Activated CD8-positive, alpha-beta memory T cell treated with anti-CD3 and anti-CD28 coated beads, Interleukin-2, amount 50 U/mL, for 24 hours (primary cell): Measurements from ENCODE around the gene GRHL1.
"Not testable (repeated sequence)": the region's sequence is repeated elsewhere in the genome, so short reads cannot be mapped to it uniquely, and the experiment has no call there.

Experiments used
- DNase-seq: peaks from one replicate; pipeline ENCODE4 v3.0.0-alpha.2; 2020; ENCODE audit errors: extremely low read depth

The GRHL1 gene

GRCh38 chr2:9951522-9952285, at the start of gene GRHL1:
Gene GRHL1, plus strand, starts transcription at chr2:9951693. Its CDS starts 141 bp downstream, at chr2:9951834.
- DNase-seq = peak; percentile 71

DNA sequence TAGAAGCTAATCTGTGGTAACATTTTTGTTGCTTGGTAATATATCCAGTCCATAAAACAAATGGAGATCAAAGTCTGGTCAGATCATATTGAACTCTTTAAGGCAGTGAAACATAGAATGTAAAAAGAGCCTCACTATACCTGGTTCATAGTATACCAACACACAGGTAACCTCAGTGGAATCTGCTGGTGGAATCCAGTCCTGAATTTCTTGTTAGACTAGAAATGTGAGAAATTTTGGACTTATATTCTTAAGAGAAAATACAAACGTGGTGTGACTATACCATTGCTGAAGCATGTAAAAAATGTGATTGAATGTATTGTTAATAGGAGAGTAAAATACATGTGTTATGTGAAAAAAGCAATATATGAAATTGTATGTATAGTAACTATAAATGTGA, 46.1 kb upstream of the GRHL1 start:
- no peak for DNase-seq

DNA sequence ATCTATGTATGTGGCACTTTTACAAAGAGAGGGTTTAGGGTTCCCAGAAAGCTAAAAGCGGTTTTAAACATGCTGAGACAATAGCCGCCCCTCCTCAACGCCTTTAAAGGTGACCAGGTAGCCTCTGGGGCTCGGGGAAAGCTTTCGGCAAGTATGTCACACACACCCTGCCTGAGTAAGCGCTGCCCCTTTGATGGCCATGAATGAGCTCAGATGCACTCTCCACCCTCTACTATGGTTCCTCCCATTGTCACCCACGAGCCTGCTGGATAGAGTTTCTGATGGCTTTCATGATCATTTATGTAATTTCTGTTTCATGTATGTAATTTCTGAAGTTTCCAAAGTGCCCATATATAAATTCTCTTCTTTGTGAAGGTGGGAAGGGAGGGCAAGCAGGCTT, 44.1 kb upstream of the GRHL1 start:
- no peak for DNase-seq

- DNase-seq = no peak
These were observed 42.9 kb upstream of the GRHL1 start for GRCh38 chr2:9908639-9909038.

DNA sequence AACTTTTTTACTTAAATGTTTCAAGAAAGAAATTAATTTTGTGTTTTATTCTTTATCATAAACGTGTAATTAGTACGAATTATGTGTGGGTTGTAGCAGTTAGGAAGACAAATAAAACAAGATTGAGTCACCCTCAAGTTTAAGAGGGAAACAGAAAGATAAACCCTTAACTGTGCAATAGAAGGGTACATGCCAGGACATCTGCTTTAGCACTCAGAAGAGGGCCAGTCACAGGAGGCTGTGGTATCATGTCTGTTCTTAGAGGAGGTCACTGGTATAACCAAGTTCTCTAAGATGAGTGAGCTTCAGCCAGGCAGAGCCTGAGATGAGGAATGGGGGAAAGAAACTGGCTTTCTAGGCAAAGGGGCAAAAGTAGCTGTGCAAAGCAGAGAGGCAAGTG, 42.4 kb upstream of the GRHL1 start:
- DNase-seq = no peak

GRCh38 chr2:9910699-9911098, 40.8 kb upstream of the GRHL1 start:
- no peak for DNase-seq

DNA sequence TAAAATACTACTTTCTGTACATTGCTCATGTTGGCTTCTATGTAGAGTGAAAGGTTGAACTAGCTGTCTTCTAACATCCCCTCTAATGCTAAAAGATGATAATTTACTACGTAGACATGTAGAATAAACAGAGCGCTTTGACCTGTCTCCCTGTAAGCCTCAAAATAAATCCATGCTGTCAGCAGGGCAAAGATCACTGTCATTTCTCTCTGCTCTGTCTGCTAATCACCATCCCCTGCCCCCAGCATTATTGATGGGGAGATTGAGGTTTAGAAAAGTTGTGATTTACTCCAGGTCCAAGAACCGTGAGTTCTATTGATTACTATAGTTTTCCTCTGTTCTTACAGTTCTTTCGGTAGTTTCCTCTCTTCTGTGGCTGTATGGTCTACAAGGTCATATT, 39.0 kb upstream of the GRHL1 start:
- DNase-seq = no peak

- peak; percentile 18 for DNase-seq
These were observed 37.0 kb upstream of the GRHL1 start for GRCh38 chr2:9914384-9915065.

DNA sequence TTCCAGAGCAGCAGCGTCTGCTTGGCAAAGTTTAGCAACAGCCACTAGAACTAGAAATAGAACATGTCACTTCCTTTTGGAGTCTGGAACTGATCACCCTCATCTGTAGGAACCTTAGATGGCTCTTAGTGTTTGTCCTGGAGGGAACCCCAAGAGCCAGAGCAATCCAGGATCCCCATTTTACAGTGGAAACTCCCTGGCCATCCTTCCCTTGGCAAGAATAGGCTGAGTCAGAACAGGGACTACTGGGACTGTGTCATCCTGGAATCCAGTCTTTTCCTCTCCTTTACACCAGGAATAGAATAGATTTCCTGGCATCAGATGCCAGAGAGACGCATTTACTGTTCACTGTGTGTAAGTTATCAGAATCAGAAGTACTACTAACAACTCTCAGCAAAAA, 33.2 kb upstream of the GRHL1 start:
- DNase-seq = no peak

DNA sequence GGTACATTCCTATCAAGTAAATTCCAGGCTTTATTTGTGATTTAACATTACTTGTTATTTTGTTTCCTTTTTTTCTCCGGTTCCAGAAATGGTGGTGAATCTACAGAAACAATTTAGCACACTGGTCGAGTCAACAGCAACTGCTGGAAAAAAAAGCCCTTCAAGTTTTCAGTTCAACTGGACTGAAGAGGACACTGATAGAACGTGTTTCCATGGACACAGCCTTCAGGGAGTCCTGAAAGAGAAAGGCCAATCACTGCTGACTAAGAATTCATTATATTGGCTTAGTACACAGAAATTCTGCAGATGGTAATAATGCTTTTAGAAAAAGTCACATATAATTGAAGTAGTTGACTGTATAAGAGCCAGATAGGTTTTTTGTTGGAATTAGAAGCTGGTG, 32.0 kb upstream of the GRHL1 start:
- no peak for DNase-seq

DNA sequence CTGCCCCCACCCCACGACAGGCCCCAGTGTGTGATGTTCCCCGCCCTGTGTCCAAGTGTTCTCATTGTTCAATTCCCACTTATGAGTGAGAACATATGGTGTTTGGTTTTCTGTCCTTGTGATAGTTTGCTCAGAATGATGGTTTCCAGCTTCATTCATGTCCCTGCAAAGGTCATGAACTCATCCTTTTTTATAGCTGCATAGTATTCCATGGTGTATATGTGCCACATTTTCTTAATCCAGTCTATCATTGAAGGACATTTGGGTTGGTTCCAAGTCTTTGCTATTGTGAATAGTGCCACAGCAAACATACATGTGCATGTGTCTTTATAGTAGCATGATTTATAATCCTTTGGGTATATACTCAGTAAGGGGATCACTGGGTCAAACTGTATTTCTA, 24.5 kb upstream of the GRHL1 start:
- not testable (repeated sequence) for DNase-seq

GRCh38 chr2:9937258-9937657, 14.2 kb upstream of the GRHL1 start:
- no peak for DNase-seq

DNA sequence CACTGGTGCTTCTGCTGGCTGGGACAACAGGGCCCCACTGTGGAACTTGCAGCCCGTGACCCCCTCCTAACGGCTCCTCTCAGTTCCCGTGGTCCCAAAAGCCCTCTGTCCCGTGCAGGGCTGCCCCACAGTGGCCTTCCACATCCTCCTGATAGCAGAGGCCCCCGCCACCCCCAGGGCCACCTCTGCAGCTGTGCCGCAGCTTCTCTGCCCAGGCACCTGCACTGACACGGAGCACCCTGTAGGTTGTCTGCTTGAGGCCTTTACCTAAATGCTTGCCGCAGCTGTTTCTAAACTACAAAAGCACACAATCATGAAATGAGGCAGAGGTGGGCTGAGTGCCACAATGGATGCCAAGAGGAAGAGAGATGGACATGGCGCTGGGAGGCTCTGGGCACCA, 13.5 kb upstream of the GRHL1 start:
- DNase-seq = no peak

- DNase-seq = no peak
These were observed 11.7 kb upstream of the GRHL1 start for GRCh38 chr2:9939587-9940485.

DNA sequence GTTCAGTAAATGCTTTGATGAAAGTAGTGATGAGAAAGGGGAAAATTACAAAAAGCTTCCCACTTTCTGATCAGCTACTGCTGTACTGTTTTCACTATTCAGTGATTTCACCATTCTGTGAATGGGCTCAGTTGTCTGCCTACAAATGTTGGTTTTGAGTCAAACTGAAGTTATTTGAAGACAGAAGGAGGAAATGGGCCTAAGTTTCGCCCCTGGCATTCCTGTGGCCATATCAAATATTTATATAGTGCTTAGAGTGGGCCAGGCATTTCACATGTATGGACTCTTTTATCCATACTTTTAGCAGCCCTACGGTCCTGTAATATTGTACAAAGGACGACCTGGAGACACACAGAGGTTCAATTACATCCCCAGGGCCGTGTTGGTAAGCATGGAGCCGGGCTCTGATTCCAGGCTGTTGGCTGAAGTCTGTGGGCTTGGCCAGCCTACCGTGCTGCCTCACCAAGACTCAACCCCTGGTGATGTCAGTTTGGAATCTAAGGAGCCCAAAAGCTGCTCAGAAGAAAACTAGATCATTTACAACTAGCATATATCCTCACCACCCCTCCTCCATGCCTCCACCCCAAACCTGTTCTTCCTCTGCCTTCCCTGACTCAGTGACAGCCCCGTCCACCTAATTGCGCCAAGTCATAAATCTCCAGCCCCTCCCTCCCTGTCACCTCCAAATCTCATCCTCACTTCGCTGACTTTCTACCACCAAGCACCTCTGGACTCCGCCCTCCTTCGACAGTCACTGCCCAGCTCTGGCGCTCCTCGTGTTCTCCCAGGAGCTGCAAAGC, 10.1 kb upstream of the GRHL1 start:
- no peak for DNase-seq

DNA sequence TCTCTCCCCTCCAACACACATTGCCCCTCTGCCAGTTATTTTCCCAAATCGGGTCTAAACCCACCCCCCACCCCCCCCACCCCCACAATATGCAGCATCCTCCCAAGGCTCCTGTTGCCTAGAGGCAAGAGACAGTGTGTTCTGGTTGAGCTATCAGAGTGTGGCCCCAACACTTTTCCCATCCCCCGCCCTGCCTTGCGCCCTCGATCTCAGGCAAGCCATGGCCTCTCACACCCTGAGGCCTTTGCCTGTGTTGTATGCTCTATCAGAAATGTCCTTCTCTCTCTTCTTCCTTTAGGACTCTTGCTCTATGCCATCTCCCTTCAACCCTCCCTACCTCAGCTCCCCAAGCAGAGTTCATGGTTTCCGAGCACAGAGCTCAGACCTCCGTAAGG, 9.5 kb upstream of the GRHL1 start:
- DNase-seq = no peak

DNA sequence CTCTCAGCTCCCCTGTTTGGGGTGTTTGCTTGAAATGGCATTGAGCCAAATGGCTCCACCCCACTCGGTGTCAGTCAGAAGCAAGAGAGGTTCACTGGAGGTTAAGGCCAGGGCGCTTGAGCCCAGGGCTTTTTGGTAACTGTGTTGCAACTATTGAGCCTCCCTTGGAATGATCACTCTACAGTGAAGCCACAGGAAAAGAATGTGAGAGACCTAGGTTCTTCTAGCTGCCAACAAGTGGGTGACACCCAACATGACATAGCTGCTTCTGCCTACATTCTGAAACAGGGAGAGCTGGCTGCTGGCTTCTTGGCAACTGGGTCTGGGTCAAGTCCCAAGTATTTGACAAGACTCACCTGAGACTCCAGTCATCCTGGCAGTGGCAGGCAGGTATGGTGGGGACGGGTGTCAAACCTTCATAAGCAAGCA, 7.1 kb upstream of the GRHL1 start:
- DNase-seq = no peak

GRCh38 chr2:9945596-9945995, 5.9 kb upstream of the GRHL1 start:
- DNase-seq = no peak

GRCh38 chr2:9946076-9946475, 5.4 kb upstream of the GRHL1 start:
- DNase-seq = no peak

- no peak for DNase-seq
These were observed 4.7 kb upstream of the GRHL1 start for GRCh38 chr2:9946818-9947217.

GRCh38 chr2:9948721-9949120, 2.8 kb upstream of the GRHL1 start:
- DNase-seq = no peak
